ENCODE results near the gene CFTR.

GRCh38 chr7:117623606-117624005, 143.8 kb downstream of the CFTR start:
- no peak for TF ChIP-seq CTCF (conservative IDR thresholded peaks at IDR 0.05; ENCODE audit: low read length)
- no peak for TF ChIP-seq EZH2phosphoT487 (IDR thresholded peaks at IDR 0.05; ENCODE audit: borderline replicate concordance)
